HG02678 (cell line): ENCODE results near the gene EOLA1.
"Not testable (repeated sequence)": the region's sequence is repeated elsewhere in the genome, so short reads cannot be mapped to it uniquely, and the experiment has no call there.

Experiments used
- ATAC-seq: cut with Tn5 transposase; IDR thresholded peaks from one replicate; pipeline ENCODE4 v1.9.1; 2021; ENCODE audit warnings: mild to moderate bottlenecking, moderate library complexity; ENCODE audit not compliant: unreplicated experiment

The EOLA1 gene

DNA sequence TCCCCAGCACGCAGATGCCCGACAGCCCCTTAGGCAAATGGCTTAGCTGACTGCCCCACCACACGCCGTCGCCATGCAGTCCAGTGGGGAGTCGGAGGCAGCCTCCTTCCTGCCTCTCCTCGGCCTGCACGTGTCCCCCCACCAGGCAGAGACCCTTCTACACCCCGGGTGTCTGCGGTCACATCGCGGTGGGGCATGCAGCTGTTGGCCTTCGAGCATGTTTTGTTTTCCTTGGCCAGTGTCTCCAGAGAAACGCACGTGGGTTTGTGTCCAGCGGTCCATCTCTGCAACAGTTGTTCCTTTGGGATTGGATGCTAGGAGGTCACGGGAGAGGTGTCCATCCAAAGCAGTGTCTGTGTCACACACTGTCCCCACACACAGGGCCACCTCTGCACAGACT is 54.4 kb downstream of the EOLA1 start, which contains the start of gene HSFX2:
Gene HSFX2 (minus strand): TSS at position 101 of the 400 bp plus-strand sequence. CDS start 614 bp downstream, outside the sequence.
- ATAC-seq: not testable (repeated sequence)

DNA sequence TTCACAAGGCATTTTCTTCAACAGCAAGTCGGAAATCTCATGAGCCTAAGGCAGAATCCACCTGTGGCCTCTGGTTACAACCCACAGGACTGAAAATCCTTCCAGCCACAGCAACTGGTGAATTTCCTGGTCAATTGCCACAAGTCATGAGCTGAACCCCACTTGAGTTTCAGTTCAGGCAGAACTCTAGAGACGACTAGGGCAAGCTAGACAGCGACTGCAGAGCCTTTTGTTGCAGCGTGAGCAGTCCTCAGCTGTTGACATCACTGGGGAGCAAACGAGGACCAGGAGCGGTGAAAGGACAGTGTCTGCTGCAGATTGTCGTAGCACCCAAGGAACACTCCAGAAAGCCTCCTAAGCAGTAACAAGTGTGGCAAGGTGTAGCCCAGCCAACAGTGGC is 55.1 kb downstream of the EOLA1 start:
- not testable (repeated sequence) for ATAC-seq
